ENCODE data around the gene RPTN.
"Not testable (repeated sequence)": the region's sequence is repeated elsewhere in the genome, so short reads cannot be mapped to it uniquely, and the experiment has no call there.

The RPTN gene

DNA sequence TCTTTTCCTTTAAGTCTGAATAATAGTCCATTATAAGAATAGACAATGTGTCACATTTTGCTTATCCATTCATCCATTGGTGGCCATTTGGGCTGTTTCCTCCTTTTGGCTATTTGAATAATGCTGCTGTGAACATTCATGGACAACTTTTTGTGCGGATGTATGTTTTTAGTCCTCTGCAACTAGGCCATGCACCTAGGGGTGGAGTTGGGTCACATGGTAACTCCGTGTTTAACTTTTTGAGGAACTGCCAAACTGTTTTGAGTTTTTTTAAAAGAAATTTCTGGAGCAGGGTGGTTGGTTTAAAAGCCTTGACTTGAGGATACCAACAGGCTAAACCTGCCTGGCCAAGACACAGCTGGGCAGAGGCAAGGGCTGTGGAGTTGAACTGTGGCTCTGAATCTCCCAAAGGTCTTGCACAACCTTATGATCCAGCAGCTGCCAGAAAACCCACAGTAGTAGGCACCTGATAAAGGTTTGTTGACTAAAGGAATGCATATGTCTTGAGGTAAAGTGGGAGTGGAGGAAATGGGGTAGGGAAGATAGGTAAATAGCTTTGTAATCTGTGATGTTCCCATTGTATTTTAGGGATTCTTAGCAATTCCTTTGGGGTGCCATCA, 5.6 kb upstream of the RPTN start:
- no peak for DNase-seq

DNA sequence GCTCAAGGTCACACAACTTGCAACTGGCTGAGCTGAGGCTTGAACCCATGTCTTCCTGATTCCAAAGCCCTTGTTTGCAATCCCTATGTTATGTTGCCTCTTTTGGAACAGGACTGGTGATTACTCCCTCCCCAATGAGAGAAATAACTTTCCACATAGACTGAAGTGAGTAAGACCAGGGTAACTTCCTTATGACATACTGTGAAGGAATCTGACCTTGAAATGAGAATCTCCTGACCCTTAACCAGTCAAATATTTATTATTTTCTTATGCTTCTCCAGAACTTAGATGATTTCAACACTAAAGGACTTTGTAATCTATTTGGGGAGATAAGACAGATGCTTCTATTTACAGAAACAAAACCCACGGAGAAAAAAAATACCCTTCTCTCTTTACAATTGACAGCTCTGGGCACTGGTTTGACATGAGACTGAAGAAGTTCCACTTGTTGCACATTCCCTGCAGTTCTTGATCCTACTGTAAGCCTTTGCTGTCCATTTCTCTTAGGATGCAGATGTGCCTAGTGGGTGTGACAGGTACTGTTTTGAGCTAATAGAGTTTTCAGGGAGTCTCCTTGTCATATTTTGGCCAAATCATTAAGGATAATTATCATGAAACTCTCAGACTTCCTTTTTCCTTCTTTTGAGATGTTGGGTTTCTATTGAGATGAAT, 3.9 kb upstream of the RPTN start:
- no peak for DNase-seq

DNA sequence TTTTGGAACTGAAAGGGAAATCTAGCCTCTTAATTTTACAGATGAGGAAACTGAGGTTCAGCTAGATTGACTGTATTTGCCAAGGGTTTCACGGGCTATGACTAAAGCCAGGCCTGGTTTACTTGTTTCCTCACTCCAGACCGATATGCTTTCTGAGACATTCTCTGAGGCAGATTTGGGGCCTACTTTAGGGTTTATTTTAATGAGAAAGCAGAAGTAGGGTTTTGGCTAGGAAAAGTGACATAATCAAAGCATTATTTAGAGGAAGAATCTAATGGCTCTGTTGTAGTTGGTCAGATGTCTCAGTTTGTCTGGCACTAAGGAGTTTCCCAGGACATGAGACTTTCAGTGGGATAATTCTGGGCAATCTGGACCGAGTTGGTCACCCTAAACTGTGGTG, 1.5 kb upstream of the RPTN start:
- DNase-seq = no peak

DNA sequence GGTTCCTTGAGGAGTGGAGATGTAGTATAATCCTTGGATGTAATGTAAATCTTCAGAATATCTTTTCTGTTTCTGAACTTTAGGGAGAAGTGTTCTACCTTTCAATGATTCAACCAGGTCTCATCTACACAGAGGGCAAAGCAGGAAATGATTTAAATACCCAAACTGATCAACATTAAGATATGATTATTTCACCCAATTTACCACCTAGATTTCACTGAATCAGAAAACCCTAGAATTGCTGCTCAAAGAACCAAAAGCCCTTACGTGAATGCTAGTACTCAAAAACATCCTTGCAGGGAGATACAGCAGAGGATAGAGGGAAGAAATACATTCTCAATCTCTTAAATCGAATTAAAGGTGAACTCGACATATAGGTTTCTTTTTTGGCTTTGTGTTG, 5.0 kb downstream of the RPTN start:
- DNase-seq = no peak

DNA sequence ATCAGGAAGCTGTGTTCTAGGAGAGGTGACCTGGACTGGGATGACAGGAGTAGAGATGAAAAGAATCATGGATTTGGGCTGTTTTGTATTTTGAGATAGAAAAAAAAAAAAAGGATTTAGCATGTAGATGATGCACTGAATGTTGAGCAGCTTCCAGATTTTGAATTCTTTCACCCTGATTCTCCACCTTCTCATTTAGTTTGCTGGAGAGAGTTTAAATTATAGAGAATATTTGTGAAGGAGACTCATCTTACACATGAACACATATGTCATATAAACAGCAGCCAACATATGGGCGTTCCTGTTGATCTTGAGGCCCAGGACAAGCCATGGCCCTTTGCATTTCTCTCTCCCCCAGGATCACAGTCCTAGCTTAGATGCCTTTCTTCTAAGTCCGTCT, 7.4 kb downstream of the RPTN start:
- DNase-seq = no peak

DNA sequence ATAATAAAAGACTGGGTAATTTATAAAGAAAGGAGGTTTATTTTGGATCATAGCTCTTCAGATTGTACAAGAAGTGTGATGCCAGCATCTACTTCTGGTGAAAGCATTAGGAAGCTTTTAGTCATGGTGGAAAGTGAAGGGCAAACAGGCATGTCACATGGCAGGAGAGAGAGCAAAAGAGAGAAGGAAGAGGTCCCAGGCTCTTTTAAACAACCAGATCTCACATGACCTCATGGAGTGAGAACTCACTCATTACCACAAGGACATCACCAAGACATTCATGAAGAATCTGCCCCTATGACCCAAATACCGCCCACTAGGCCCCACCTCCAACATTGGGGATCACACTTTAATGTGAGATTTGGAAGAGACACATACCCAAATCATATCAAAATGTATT, 10.0 kb downstream of the RPTN start:
- no peak for DNase-seq

DNA sequence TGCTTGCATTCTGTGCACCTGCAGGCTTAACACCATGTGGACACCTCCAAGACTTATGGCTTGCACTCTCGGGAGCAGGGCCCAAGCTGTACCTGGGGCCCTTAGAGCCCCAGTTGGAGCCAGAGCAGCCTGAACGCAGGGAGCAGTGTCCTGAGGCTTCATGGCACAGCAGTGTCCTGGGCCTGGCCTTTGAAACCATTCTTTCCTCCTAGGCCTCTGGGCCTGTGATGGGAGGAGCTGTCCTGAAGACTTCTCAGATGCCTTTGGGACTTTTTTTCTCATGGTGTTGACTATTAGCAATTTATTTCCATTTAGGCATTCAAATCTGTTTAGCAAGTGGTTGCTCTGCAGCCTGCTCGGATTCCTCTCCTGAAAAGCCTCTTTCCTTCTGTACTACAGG, 11.0 kb downstream of the RPTN start:
- DNase-seq = no peak

DNA sequence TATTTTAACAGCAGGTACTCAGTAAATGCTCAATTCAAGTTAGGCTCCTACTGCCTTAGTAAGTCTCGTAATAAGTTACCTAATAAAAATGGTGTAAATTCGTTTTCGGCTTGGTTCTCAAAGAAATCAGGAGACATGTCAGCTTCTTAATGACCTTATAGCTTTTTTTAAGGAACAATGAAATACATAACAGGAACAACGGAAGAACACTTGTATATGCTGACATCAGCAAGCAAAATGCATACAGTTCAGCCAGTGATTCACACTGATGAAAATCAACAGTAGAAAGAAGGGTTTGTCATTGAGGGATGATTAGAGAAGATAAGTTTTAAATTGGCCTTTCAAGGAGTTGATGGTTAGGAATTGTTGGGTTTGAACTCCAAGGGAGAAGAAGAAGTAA, 13.3 kb downstream of the RPTN start:
- DNase-seq = no peak

DNA sequence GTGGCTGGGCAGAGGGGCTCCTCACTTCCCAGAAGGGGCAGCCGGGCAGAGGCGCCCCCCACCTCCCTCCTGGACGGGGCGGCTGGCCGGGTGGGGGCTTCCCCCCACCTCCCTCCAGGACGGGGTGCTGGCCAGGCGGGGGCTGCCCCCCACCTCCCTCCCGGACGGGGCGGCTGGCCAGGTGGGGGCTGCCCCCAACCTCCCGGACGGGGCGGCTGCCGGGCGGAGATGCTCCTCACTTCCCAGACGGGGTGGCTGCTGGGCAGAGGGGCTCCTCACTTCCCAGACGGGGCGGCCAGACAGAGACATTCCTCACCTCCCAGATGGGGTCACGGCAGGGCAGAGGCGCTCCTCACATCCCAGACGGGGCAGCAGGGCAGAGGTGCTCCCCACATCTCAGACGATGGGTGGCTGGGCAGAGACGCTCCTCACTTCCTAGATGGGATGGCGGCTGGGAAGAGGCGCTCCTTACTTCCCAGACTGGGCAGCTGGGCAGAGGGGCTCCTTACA, 14.3 kb downstream of the RPTN start:
- not testable (repeated sequence) for DNase-seq

DNA sequence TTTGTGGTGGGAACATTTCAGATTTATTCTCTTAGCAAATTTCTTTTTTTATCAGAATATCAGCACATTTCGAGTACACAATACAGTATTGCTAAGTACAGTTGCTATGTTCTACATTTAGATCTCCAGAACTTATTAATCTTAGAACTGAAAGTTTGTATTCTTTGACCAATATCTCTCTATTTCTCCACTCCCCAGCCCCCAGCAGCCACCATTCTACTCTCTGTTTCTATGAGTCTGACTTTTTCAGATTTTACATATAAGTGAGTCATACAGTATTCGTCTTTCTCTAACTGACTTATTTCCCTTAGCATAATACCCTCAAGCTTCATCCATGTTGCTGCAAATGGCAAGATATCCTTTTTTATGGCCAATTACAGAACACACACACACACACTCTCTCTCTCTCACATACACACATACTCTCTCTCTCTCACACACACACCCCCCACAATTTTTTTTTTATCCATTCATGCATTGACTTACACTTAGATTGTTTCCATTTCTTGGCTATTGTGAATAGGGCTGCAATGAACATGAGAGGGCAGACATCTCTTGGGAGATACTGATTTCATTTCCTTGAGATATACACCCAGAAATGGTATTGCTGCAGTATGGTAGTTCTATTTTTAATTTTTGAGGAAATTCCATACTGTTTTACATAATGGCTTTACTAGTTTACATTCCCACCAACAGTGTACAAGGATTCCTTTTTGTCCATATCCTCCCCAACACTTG, 15.7 kb downstream of the RPTN start:
- DNase-seq = no peak

DNA sequence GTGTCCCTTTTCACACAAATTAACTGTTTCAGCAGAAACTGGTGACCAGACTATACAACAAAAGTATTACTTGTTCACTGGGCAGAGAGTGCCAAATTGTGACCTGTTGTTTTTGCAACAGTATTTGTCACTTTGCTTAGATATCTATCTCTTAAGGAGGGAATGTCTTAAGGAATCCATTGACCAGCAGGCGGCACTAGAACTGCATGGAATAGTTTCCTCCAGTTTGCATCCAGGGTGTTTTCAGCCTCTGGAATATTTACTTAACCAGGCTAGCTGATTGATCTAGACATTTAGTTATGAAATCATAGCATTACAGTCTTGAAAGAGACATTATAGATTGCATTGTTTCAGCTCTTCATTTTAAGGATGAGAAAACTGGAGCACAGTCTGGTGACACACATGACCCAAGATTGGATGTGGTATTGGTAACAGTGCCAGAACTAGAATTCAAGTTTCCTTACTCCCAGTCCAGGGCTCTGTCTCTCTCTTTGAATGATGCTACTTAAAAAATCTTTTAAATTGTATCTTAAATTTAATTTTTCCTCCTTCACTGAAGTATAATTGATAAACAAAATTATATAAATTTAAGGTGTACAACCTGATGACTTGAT, 16.9 kb downstream of the RPTN start:
- DNase-seq = peak; percentile 8

DNA sequence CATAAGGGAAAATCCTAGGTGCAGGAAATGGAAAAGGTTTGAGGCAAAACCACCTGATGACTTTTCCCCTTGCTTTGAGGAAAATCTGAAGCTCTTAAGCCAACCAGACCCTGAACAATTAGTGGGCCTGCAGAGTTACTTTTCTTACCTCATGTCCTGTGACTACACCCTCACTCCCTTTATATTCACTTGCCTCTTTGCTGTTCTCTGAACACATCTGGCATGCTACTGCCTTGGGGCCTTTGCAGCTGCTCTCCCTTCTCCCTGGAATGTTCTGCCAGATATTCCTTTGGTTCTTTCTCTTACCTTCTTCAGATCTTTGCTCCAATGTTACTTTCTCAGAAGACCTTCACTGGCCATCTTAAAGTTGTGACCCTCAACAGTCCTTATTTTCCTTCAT, 21.8 kb downstream of the RPTN start:
- DNase-seq = no peak

DNA sequence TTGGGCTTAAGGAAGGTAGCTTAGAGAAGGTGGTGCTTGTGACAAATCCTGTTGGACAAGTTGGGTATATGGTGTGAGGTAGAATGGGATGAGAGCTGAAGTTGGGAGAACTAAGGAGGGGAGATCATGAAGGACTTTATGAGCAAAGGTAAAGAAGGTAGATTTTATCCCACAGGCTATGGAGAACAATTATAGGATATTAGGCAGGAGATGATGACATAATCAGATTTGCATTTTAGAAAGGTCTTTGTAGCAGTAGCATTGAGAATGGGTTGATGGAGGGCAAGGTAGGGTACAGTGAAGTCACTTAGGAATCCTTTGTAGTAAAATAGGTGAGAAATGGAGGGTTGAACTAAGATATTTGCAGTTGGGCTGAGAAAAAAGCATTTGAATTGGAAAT, 28.8 kb downstream of the RPTN start:
- no peak for DNase-seq

DNA sequence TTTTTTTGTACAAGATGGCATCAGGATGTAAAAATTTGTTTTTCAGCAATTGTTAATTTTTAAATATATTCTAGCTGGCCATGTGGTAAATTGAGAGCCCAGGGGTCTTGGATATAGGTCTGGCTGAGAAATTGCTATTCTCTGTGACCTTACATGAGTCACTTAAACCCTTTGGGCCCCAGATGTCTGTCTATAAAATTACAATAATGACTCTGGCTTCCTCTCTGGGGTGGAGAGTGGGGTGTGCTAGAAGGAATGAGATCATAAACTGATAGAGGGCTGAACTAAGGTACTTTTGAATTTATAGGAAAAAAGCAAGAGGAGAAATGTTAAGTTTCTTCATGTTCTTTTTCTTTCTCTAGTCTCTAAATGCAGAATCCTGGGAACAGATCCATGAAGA, 31.4 kb downstream of the RPTN start:
- DNase-seq = no peak

DNA sequence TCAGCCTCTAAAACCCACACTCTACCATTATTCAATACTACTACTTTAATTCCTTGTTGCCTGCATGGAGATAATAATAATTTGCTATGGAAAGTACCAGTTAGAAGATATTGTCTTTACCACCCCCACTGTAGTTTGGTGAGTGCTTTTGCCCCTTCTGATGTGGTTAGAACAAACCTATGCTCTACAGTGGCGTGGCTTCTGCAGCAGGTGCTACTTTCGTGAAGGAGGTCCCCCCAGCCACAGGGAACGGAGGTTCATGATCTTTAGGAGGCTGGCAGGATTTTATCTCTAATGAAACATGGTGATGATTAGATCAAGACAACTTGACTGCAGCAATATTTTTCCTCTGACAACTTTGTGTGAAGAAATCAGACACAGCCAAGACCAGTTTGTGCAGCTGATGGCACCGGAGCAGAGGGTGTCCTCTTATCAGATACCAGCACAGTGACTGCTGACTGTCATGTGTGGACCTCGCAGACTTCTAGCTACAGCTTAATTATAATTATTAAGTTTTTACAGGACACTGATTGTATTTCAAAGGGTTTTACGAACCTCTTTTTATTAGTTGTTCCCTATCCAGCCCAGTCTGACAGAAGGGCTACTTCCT, 33.1 kb downstream of the RPTN start:
- DNase-seq = no peak

DNA sequence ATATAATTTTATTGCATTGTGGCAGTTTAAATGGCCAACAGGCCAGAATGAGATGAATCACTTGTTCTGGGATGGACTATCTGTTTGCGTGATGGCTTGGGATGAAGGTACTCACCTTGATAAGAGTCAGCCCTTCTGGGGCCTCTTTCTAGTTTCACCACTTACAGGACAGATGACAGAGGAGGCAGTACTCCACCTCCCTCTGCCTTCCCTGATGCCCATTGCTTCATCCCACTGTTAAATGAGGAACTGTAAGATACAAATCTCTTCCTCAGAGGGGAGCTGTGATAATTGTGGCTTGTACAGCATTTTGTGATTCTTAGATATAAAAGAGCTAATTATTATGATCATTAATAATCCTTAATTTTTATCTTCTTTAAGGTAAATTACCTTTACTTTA, 40.1 kb downstream of the RPTN start:
- DNase-seq = no peak

DNA sequence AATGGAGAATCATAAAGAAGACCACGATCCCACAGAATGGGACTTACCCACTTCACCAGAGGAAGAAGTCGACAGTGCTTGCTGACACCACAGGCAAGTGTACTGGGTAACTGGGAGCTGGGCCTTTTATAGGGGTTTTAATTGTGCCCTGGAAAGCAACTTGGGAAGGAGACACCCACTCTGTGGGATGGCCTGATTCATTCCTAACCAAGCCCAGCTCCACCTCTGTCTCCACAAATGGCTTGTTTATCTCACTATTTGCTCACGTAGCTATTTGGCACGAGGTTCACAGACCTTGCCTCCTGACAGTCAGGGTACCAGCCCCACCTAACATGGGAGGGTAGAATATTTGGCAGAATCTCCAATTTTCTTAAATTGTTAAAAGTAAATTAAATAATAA, 43.7 kb downstream of the RPTN start, which contains the start of gene TCHH:
TCHH (minus strand) TSS at position 101 of the 400 bp plus-strand sequence. CDS start 1,364 bp downstream, outside the sequence.
- DNase-seq = no peak

DNA sequence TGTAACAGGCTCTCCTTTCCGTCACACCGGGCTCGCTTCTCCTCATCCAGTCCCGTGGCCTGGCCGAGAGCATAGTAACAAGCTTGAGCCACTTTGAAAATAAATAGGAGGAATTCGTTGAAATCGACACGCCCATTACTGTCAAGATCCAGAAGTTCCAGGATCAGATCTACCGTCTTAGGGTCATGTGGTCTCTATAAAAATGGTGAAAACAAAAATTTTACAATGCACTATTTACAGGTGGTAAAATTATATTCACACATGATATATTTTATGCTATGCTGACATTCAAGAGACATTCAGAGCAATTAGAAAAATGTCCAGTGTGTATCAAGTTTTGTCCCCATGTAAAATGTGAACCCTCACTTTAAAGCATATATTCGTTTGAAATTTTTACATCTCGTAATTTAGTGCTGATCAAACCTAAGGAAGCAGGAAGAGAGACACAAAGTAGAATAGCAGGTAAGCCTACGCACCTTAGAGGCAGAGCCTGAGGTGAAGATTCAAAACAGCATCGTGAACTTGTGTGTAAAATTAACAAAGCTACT, 46.1 kb downstream of the RPTN start:
- DNase-seq = no peak

DNA sequence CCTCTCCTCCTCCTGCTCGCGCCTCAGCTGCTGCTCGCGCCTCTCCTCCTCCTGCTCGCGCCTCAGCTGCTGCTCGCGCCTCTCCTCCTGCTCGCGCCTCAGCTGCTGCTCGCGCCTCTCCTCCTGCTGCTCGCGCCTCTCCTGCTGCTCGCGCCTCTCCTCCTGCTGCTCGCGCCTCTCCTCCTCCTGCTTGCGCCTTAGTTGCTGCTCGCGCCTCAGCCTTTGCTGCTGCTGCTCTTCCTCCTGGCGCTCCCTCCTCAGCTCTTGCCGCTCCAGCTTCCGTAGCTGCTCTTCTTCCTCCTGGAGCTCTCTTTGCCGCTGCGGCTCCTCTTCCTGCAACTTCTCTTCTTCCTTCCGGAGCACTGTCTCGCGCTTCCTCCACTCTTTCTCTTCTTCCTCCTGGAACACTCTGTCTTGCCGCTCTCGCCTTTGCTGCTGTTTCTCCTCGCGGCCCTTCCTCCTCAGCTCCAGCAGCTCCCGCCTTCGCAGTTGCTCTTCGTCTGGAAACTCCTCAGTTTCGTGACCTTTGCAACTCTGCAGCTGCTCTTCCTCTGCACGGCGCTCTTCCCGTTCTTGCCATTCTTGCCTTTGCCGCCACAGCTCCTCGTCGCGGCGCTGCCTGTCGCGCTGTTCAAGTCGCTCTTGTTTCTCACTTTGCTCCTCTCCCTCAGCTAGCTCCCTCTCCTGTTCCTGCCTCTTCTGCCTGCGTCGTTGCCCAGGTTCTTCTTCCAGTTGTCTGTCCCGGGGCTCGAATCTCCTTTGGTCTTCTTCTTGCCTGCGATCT, 46.7 kb downstream of the RPTN start:
- no peak for DNase-seq

DNA sequence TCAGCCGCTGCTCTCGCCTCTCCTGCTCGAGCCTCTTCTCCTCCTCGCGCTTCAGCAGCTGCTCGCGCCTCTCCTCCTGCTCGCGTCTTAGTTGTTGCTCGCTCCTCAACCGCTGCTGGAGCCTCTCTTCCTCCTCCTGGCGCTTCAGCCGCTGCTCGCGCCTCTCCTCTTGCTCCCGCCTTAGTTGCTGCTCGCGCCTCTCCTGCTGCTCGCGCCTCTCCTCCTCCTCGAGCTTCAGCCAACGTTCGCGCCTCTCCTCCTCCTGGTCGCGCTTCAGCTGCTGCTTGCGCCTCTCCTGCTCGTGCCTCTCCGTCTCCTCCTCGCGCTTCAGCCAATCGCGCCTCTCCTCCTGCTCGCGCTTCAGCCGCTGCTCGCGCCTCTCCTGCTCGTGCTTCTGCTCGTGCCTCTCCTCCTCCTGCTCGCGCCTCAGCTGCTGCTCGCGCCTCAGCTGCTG, 47.5 kb downstream of the RPTN start:
- no peak for DNase-seq

DNA sequence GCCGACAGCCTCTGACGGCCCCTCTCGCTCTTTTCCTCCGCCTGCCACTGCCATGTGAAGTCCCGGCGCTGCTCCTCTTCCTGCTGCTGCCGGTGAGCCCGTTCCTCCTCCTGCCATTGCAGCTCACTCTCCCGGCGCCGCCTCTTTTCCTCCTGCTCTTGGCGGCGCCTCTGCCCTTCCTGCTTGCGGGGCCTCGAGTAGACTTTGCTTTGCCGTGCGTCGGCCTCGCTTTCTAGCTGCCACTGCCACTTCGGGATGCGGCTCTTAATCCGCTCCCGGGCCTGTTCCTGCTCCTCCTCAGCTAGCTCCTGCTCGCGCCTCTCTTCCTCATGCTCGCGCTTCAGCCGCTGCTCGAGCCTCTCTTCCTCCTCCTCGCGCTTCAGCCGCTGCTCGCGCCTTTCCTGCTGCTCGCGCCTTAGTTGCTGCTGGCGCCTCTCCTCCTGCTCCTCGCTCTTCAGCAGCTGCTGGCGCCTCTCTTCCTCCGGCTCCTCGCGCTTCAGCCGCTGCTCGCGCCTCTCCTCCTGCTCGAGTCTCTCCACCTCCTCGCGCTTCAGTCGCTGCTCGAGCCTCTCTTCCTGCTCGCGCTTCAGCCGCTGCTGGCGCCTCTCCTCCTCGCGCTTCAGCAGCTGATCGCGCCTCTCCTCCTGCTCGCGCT, 48.0 kb downstream of the RPTN start:
- DNase-seq = no peak

Measured in NCI-H446 treated with DMSO at 0.1 percent for 48 hours (cell line).